NCI-H774 (cell line): Measurements from ENCODE around the gene CCDC78.

Experiments used
- DNase-seq: peaks from one replicate; lab custom pipeline; 2025; lab: John Stamatoyannopoulos, UW

CCDC78 gene

DNA sequence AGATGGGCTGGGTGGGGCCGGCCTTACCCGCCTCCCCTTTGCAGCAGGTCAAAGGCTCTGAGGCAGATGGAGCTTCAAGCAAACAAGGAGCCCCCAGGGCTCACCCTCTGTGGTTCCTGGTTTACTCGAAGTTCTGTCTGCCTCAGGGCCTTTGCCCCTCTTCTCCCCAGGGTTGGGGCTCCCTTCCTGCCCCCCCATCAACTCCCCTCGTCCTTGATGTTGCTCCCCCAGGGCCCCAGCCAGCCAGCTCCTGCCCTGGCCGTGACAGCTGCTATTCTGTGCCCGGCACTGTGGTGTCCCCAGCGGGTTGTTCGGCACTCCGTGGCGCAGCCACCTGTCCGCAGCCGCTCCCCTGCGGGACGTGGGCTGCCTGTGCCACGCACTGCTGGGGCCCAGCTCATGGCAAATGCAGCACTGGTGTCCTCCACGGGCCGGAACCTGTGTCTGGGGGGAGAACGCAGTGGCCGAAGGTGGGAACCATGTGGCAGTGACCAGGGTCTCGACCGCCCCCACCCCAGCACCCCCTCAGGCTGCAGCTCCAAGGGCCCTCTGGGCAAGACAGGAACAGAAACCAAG lies 15.7 kb downstream of the CCDC78 start:
- no peak for DNase-seq

DNA sequence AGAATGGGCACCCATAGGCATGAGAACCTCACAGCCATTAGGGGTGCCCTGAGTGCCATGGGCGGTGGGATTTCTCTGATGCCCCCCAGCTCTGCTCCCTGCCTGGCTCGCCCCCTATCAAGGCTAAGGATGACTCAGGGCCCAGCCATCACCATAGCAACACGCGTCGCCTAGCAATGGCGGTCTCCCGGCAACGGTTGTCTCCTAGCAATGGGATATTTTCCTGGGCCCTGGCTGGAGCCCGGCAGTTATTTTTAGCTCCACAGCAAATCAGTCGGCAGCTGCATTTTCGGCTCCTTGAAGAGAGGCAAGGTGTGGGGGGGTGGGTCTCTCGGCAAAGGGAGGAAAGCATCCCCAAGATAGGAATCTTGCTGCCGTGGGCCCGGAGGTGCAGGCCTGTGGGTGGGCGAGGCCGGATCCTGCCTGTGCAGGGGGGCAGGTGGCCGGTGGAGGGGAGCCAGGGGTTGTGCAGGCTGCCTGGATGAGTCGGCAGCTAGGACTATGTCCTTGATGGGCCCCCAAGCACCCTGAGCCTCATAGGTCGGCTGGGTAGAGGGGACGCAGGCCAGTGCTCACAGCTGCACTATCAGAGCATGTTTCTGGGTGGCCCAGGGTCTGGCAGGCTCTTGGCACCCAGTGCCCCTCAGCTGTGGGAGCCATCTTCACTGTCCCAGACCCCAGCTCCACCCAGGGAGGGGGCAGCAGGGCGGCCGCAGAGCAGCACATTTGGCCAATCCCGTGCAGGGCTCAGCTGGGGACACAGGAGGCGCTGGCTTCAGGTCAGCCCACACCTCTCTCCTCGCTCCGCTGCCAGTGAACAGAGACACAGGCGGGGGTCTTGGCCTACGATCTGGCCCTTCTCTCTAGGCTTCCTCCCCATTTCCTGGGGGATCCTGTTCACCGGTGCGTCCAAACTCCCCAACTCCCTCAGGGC lies 16.4 kb downstream of the CCDC78 start:
- peak; percentile 23 for DNase-seq

DNA sequence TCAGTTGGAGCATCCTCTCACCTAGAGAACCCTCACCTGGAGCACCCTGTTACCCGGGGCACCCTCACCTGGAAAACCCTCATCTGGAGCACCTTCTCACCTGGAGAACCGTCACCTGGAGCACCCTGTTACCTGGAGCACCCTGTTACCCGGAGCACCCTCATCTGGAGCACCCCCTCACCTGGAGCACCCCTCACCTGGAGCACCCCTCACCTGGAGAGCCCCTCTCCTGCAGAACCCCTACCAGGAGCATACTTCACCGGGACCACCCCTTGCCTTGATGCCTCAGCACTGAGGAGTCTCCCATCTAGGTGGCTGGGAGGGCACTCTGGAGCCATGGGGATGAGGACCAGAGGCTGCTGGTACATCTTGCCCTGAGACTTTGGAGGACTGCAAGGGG lies 17.3 kb downstream of the CCDC78 start:
- no peak for DNase-seq

DNA sequence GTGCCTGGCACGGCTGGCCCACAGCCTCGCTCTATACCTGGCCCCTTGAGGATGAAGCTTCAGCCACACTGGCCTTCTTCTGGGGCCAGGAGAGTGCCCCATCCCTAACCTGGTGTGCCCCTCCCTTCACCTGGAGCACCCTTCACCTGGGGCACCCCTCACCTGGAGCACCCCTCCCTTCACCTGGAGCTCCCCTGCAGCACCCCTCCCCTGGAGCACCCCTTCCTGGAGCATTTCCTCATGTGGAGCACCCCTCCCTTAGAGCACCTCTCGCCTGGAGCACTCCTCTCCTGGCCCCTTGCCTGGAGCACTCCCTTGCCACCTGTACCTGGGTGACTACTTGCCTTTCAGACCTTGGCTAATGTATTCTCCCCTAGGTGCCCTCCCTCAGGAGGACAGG lies 18.2 kb downstream of the CCDC78 start:
- DNase-seq: no peak

DNA sequence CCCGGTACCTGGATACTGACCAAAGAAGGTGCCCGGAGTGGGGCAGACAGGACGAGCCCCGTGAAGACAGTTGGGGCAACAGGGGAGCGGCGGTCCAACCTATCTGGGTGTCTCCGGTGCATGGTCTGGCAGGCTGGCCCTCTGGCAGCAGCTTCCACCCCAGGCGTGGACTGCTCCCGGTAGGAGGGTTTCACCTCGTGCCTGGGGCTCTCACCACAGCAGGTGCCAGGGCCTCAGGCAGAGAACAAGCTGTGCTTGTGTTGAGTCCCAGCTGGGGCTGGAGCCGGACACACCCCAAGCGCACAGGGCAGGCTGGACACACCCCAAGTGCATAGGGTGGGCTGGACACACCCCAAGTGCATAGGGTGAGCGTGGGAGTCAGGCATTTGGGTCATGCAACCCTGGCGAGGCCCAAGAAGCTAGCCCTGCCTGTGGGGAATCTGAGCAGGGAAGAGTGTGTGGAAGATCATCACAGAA lies 19.1 kb downstream of the CCDC78 start:
- no peak for DNase-seq

DNA sequence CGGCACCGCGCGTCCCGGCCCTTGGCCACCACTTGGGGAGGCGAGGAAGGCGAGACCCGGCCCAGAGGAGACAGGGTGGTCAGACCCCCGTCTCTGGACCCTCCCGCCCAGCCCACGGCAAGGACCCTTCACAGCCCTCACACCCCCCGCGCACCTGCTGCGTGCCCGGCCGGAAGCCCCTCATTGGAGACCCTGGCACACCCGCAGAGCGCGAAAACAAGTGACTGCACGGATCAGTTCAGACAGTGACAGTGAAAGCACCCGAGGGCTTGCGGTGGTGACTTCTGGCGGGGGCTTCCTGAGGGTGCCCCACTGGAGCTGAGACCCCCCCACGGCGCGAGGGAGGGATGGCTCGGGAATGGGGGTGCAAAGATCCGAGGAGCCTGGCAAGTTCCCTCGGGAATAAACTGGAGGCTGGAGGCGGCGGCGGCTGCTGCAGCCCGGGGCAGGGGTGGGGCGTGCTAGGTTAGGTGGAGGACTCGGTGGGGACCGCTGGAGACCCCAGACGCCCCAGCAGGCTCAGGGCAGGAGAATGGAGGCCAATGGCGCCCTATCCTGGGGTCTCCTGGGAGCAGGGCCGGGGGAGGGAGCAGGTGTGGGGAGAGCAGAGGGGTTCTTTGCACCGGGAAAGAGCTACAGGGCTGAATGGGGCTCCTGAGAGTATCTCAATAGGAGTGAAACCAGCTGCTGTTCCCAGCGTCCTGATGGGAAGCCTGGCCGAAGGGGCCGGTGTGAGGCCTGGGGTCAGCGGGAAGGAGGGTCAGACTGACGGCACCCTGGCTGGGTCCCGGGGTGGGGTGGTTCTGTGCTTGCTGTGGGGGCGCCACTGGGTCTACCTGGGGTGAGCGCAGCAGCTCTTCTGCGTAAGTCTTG lies 19.8 kb downstream of the CCDC78 start:
- no peak for DNase-seq

DNA sequence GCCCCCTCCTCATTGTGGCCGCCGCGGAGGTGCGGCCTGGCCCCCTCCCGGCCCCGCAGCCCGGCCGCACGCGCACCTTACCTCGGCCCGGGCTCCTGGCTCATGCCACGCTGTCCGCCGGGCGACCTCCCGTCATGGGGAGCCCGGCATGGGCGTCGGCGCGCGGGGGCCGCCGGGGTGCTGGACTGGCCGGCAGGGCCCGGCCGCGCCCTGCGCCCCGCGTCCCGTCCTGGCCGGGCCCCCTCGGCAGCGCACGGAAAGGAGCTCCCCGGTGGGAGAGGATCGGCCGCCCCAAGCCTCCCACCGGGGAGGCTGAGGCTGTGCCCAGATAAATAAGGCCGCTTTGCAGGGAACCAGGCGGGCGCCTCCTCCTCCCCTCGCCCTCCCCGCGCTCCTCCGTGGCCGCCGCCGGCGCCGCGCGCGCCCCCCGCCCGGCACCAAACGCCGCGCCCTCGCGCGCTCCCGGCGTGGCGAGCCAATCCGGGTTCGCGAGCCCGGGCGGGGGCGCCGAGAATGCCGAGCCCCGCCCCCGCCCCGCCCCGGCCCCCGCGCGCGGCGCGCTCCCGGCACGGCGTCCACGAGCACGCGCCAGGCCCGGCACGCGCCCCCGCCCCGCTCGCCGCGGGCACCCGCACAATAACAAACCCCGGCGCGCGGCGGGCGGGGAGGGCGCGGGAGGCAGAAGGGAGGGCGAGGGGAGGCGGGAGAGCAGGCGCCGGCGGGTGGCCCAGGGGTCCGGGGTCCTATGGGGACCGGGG lies 20.6 kb downstream of the CCDC78 start, which contains the start of gene FBXL16:
Gene FBXL16 (minus strand): TSS at position 371 of the 758 bp plus-strand sequence. CDS start 8,396 bp downstream, outside the sequence.
- DNase-seq: peak; percentile 60

DNA sequence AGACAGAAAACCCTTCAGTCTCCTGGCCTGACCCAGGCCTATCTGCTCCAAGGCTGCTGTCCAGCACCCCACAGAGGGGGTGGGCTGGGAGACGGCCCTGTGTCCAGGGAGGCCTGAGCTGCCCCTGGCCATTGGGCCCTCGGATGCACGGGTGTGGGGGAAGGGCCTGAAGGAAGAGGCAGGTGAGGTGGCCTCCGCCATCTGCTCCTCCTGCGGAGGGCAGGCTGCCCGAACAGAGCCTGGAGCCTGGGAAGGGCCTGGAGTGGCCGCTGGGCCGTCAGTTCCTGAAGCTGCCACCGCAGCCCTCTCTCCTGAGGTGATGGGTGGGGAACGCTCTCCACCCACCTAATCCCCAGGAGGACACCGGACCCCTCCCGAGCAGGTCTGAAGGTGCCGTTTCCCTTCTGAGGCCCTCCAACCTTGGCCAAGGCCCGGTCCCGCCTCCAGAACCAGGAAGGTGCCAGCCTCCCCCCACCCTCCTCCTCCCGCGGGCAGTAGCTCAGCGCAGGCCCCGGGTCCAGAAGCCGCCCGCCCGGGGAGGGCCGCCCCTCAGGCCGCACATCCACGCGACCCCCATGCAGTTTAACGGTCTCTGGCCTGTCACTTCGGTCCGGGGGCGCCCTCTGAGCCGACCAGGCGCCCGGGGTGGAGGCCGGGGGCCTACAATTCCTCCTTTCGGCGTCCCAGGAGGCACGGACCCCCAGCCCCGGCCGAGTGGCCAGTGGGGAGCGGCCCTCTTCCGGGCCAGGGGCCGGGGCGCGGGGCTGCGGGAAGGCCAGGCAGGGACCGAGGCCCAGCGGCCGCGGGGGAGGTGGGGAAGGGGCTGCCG lies 21.5 kb downstream of the CCDC78 start:
- no peak for DNase-seq

DNA sequence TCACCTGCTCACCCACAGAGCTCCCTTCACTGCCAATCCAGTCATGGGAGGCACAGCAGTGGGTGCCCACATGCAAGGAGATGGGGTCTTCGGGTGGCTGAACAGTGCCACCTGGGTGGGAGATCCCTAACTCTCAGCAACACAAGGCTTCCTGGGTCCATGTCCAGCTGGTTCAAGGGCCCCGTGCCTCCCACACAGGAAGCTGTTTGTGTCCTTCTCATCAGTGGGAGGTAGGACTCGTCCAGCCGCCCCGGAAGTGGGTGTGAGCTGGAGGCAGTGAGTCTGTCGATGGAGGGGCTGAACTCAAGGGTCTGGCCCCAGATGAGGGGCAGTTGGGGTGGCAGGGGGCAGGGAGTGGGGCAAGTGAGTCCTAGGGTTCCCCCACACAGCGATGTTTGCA lies 22.2 kb downstream of the CCDC78 start:
- no peak for DNase-seq

DNA sequence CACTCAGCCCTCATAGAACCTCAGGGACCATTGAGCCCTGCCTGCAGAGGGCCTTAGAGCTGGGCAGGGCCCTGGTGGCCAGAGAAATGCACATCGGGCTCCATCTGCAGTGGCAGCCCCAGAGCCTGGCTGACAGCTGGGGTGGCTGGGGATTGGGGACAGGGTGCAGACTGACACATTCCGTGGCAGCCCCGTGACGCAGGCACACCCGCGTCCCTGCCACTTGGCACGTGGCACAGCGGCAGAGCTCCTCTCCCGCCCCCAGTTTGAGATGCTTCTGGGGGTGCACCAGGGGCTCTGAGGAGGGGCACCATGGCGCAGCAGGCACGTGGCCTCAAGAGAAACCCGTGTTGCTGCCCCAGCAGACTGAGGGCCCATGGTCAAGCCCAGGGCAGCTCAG lies 22.8 kb downstream of the CCDC78 start:
- DNase-seq: no peak

DNA sequence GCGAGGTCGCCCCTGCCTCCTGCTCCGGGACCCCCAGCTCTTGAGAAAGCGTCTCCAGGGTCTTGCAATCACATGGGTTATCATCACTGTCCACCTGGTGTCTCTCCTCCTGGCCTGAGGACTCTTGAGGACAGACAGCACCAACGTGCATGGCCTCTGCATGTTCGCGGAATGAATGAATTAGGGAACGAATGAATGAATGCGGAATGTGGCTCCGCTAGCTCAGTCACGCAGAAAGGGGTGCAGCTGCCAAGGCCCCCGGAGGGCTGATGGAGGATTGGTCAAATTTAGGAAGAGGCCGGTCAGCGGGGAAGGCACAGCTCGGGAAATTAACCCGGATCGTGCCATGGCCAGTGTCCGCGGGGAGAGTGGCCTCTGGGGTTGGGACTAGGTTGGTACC lies 23.9 kb downstream of the CCDC78 start:
- DNase-seq: no peak

DNA sequence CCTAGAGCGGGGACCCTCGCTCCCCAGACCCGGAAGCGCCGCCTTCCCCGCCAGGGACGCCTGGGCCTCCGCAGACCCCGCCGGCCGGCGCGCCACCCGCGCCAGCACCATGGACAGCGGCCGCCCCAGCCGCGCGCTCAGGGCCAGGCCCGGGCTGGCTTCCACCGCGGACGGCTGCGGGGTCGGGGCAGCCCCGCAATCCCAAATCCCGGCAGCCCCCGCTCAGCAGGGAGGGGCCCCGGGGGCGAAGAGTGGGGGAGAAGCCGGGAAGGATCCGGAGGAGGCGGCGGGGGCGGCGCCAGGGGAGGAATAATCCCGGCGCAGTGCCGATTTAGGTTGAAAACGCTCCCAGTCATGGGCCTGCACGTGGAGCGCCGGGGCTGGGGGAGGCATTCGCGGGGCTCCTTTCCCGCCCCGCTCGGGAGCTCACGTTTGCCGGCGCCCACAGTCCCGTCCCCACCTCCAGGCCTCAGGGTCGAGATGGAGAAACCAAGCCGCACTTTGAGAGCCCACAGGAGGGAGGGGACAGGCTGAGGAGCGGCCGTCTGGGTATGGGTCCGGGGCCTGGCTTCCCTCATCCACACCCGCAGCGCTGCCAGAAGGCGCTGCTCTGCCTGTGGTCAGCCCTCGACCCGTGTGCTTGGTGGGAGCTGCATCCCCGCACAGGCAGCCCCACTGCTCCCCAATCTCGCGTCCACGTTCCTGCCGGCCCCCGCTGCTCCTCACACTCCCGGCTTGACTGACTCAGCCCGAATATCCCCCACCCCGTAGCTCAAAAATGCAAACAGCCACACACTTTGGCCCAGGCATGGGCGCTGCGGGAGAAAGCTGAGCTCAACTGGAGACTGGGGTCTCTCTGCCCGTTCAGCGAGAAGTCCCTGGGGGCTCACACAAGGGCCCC lies 25.3 kb downstream of the CCDC78 start:
- DNase-seq: no peak

DNA sequence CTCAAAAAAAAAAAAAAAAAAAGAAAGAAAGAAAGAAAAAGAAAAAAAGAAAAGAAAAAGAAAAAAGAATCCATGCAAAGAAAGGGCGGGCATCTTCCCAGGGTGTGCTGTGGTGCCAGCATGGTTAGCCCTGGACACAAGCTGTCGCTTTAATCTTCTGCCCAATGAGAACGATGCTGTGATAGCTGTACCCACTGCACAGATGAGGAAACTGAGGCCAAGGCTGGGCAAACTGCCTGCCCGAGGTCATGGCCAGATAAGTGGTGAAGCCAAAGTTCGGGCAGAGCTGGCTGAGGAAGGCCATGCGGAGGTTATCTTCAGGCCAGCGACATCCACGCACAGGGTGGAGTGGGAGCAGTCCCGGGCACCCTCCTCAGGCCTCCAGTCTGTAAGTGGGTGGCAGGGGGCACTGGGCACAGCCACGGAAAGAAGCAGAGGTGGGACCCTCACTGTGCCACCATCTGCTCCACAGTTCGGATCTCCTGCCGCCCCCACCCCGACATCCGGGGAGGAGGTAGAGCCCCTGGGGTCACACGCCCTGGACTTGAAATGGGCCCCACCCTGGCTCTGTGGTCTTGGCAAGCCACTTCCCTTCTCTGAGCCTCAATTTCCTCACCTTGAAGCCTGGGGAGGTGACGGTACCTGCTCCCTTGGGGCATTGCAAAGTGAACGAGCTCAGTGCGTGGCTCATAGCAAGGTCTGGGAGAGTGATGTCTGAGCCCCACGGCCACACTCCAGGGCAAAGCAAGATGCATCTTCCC lies 27.2 kb downstream of the CCDC78 start:
- DNase-seq: no peak

DNA sequence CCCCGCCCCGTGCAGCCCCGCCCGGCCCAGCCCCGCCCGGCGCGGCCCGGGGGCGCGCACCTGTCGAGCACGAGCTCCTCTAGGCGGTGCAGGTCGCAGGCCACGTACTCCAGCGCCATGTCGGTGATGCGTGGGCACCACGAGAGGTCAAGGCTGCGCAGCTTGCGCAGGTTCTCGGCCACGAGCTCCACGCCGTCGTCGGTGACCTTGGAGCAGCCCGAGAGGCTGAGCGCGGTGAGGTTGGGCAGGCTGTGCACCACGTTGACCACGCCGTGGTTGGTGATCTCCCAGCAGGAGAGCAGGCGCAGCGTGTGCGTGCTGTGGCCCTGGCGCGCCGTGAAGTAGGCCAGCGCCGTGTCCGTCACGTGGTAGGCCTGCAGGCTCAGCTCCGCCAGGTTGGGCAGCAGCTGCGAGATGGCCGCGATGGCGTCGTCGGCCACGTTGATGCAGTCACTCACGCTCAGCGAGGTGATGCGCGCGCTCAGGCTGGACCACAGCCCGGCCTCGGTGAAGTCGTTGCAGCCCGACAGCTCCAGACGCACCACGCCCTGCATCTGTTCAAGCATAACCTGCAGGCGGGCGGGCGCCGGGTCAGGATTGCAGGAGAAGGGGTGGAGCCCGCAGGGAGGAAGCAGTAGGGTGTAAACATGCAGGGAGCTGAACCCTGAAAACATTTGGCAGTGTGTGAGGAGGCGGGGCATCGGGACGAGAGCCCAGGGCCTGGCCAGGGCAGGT lies 30.7 kb downstream of the CCDC78 start:
- peak; percentile 78 for DNase-seq

DNA sequence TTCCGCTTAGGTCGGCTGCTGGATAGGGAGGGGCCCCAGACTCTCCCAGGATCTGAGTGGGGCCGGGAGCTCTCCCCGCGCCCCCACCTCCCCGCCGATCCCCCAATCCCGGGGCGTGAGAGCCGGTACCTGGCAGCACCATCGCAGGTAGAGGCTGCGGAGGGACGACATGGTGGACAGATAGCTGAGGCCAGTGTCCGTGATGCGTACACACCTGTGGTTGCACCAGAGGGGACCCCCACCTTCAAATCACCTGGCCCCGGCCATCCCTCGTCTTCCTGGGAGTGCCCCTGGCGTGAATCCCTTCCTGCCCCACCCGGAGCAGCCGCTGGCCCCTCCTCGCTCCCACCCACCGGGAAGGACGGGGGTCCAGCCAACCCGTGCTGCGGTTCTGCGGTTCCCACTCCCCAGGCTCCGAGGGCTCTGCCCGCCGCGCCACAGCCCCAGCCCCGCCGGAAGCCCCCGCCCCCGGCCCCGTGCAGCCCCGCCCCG lies 31.3 kb downstream of the CCDC78 start:
- no peak for DNase-seq

DNA sequence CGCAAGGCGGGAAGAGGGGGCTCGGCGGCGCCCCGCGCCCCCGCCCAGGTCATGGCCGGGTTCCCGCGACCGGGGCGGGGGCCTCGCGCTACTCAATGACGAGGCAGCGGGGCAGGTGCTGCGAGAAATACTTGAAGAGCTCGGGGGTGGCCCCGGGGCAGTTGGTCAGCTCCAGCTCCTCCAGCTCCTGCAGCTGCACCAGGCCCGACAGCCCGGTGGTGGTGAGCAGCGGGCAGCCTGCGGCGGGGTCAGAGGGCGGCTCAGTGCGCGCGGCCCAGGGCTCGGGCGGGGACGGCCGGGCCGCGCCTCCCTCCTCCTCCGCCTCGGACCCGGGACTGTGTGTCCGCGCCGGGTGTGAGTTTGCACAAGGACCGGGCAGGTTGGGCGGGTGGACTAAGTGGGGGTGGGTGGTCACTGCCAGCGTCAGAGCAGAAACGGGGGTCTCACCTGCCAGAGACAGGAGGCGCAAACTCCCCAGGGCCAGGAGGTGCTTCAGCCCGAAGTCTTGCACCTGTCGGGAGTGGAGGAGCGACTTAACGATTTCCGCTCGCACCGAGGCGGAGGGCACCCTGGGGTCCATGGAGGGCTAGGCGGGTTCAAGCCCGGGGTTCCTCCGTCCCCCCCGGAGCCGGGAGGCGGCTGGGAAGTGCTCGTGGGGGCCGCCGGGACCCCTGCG lies 31.9 kb downstream of the CCDC78 start:
- DNase-seq: no peak

DNA sequence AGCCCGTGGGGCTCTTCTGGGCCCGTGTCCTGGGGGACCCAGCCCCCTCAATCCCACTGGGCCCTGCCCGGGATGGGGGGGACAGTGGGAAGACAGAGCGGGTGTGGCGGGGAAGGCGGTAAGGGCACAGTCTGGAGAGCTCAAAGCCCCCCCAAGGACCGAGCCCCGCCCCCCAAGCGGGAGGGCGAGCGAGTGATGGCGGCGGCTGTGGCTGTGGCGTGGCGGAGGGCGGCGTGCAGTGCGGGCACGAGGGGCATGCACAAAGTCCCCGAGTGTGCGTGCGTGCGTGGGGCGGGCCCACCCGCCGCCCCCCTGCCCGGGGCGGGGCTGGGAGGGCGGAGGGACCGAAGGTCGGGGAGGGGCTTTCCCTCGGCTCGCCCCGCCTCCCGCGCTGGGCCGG lies 32.5 kb downstream of the CCDC78 start:
- DNase-seq: no peak
